ENCODE measurements around the gene KDELR3. TPM values are rescaled to one million over a fixed set of nuclear protein-coding genes. Genes with fewer than 3 reads are reported as not detected.

Gene KDELR3
- polyA plus RNA-seq, 1 donor (not counting 4 experiments of a cell fraction or from before 2014, with no cell fraction given), result 10.1 TPM

GRCh38 chr22:38461414-38462081 is 6.3 kb upstream of the KDELR3 start:
- Histone ChIP-seq H3K79me2 (ENCODE audit: control insufficient read depth, insufficient read depth, low read length) (no peaks in the 10 kb centered on the region), H3K4me1 (ENCODE audit: control insufficient read depth, extremely low read depth, insufficient read depth, low read length) (peaks cover 16% of the 10 kb centered on the region), H3K27me3 (ENCODE audit: control insufficient read depth, extremely low read depth, insufficient read depth, low read length) (peaks cover 68% of the 10 kb centered on the region), H3K9me1 (ENCODE audit: control insufficient read depth, extremely low read depth, insufficient read depth, low read length) (no peaks in the 10 kb centered on the region), H2AFZ (ENCODE audit: control insufficient read depth, low read length) (no peak overlapping the region), H3K4me3 (ENCODE audit: control insufficient read depth in 2 of 3, extremely low read depth in 1 of 3, insufficient read depth in 2 of 3, low read depth in 1 of 3, low read length in 3 of 3) (peak overlapping the region in 1 of 3 experiments; percentile 23), H3K9ac (ENCODE audit: control insufficient read depth, extremely low read depth, insufficient read depth, low read length) (no peak overlapping the region), H3K4me2 (ENCODE audit: control insufficient read depth, extremely low read depth, insufficient read depth, low read depth, low read length) (peak overlapping the region; percentile 59), H3K27ac (ENCODE audit: control insufficient read depth, insufficient read depth, low read length) (no peak overlapping the region), H4K20me1 (ENCODE audit: control insufficient read depth, extremely low read depth, insufficient read depth, low read length) (peaks cover 2% of the 10 kb centered on the region), H3K9me3 (ENCODE audit: control insufficient read depth, low read depth, low read length) (no peaks in the 10 kb centered on the region), H3K36me3 (ENCODE audit: control insufficient read depth in 2 of 2, extremely low read depth in 1 of 2, insufficient read depth in 2 of 2, low read length in 2 of 2) (no peaks in the 10 kb centered on the region)
- TF ChIP-seq EZH2 (IDR thresholded peaks at IDR 0.05; ENCODE audit: low read length), result no peak
- TF ChIP-seq, protein P1, sequence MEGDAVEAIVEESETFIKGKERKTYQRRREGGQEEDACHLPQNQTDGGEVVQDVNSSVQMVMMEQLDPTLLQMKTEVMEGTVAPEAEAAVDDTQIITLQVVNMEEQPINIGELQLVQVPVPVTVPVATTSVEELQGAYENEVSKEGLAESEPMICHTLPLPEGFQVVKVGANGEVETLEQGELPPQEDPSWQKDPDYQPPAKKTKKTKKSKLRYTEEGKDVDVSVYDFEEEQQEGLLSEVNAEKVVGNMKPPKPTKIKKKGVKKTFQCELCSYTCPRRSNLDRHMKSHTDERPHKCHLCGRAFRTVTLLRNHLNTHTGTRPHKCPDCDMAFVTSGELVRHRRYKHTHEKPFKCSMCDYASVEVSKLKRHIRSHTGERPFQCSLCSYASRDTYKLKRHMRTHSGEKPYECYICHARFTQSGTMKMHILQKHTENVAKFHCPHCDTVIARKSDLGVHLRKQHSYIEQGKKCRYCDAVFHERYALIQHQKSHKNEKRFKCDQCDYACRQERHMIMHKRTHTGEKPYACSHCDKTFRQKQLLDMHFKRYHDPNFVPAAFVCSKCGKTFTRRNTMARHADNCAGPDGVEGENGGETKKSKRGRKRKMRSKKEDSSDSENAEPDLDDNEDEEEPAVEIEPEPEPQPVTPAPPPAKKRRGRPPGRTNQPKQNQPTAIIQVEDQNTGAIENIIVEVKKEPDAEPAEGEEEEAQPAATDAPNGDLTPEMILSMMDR (optimal IDR thresholded peaks at IDR 0.05 in 1 of 3, IDR thresholded peaks at IDR 0.05 in 1 of 3, conservative IDR thresholded peaks at IDR 0.05 in 1 of 3; ENCODE audit: extremely low read depth in 1 of 3, insufficient read depth in 2 of 3, low read length in 3 of 3), result no peak
- FAIRE-seq (no peak), DNase-seq (ENCODE audit: low read depth, low spot score) (no peak)
- dilution Hi-C loops (cut with MboI; ENCODE audit: extremely low pct_ligation_motif_present, low sequenced_read_pairs), result no loop called here

DNA sequence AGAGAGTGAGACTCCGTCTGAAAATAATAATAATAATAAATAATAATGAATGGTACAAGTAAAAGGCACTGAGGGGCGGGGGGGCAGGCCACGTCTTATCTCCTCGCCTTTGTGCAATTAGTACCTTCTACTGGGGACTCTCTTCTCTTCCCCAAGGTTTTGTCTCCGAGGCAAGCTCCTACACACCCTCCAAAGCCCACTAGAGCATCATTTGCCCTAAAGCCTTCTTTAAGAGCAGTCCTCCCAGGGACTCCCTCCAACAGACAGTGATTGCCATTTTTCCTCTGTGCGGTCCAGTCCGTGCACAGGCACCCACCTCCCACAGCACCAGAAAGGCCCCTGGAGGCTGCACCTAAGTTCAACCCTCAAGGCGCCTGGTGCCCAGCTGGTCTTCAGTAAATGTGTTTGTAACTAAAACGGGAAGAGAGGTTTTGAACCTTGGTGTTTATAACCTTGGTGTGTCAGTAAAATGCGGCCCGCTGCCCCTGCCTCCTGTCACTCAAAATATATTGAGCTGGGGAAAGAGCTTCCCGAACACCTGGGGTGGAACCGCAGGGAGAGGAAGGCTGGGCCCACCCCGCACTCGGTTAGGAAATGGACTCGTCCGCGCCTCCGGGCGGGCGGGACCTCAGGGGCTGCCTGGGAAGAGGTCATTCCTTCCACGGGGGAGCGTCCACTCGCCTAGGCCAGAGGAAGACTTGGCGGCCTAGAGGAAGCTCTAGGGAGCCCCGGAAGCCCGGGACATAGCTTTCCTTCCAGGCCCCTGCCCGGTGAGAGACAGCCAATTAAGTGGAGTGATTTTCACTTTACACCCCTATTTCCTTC is 4.7 kb upstream of the KDELR3 start:
- Histone ChIP-seq H3K4me2 (ENCODE audit: control insufficient read depth, extremely low read depth, insufficient read depth, low read depth, low read length) (no peak overlapping the region), H3K9ac (ENCODE audit: control insufficient read depth, extremely low read depth, insufficient read depth, low read length) (no peak overlapping the region), H3K9me1 (ENCODE audit: control insufficient read depth, extremely low read depth, insufficient read depth, low read length) (no peaks in the 10 kb centered on the region), H2AFZ (ENCODE audit: control insufficient read depth, low read length) (no peak overlapping the region), H3K79me2 (ENCODE audit: control insufficient read depth, insufficient read depth, low read length) (no peaks in the 10 kb centered on the region), H3K27me3 (ENCODE audit: control insufficient read depth, extremely low read depth, insufficient read depth, low read length) (peaks cover 57% of the 10 kb centered on the region), H3K27ac (ENCODE audit: control insufficient read depth, insufficient read depth, low read length) (no peak overlapping the region), H3K4me3 (ENCODE audit: control insufficient read depth in 2 of 3, extremely low read depth in 1 of 3, insufficient read depth in 2 of 3, low read depth in 1 of 3, low read length in 3 of 3) (no peak overlapping the region), H4K20me1 (ENCODE audit: control insufficient read depth, extremely low read depth, insufficient read depth, low read length) (peaks cover 2% of the 10 kb centered on the region), H3K4me1 (ENCODE audit: control insufficient read depth, extremely low read depth, insufficient read depth, low read length) (peaks cover 16% of the 10 kb centered on the region), H3K9me3 (ENCODE audit: control insufficient read depth, low read depth, low read length) (no peaks in the 10 kb centered on the region), H3K36me3 (ENCODE audit: control insufficient read depth in 2 of 2, extremely low read depth in 1 of 2, insufficient read depth in 2 of 2, low read length in 2 of 2) (no peaks in the 10 kb centered on the region)
- dilution Hi-C loops (cut with MboI; ENCODE audit: extremely low pct_ligation_motif_present, low sequenced_read_pairs), result no loop called here
- FAIRE-seq, result no peak
- DNase-seq (ENCODE audit: low read depth, low spot score), result no peak
- TF ChIP-seq, protein P1 (optimal IDR thresholded peaks at IDR 0.05 in 1 of 3, IDR thresholded peaks at IDR 0.05 in 1 of 3, conservative IDR thresholded peaks at IDR 0.05 in 1 of 3; ENCODE audit: extremely low read depth in 1 of 3, insufficient read depth in 2 of 3, low read length in 3 of 3), result no peak
- no peak for TF ChIP-seq EZH2 (IDR thresholded peaks at IDR 0.05; ENCODE audit: low read length)

Measured in keratinocyte (primary cell).